DMS114 treated with DMSO at 0.1 percent for 48 hours (cell line): ENCODE measurements around the gene ROS1.

Source experiments
- DNase-seq: peaks from one replicate; lab custom pipeline; 2025; ENCODE audit not compliant: unreplicated experiment; lab: John Stamatoyannopoulos, UW

ROS1 gene

DNA sequence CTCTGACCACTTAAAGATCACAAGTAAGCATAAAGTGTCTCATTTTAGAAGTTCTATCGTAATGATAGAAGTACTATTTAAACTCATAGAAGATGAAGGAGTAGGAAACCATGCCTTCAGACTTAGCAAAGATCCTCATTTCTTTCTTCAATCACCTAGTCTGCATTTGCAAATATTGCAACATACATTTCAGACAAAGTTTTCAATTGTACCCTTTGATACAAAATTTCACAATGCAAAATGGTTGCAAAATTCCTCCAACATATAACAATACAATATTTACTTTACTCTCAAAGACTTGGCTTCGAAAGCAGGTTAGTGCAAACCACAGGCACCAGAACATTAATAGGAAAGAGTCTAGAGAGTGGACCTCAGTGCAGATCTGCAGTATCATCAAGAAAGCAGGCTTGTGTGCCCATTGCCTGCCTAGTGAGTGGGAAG, 16.1 kb upstream of the ROS1 start:
- DNase-seq: no peak

DNA sequence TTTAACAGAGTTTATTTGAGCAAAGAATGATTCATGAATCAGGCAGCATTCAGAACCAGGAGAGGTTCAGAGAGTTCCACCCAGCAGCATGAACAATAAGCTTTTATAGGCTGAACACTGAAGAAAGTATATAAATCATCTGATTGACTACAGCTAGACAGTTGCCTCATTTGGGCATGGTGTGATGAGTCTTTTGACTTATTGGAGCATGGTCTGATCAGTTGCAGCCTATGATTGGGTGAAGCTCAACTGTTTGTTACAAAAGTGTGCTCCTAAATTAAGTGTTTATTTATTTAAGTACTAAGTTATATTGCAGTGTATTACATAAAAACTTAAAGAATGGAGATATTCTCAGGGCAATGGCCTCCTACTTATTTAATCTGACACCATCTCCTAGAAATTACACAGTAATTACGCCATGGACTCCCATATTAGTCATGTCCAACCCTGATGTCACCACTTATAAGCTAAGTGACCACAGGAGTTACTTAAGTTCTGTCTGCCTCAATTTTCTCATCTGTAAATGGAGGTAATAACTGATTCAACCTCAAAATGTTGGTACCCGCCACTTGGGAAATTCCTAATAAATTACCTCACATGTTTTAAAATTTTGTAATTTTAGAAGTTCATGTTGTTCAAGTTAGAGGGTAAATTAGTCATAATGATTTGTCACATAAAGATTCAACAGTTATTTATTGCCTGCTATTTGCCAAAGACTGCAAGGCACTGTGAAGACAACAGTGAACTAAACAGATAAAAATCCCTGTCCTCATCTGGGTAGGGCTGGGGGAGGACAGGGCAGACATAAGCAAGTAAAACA, 15.2 kb upstream of the ROS1 start:
- DNase-seq: no peak

DNA sequence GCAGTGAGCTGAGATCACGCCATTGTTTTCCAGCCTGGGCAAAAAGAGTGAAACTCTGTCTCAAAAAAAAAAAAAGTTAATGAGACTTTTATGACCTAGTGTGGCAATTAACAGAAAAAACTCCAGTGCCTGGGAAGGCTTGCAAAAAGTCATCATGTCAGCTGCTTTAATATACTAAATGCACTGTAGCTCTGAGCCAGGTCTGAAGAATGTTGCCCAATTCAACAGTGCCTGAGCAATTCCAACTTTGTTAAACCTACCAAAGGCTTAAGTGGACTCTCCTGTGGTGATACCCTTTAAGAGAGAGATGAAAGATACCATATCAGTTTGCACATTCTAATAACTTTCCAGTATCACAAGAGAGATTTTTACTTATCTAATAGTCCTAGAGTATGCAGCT, 6.5 kb upstream of the ROS1 start:
- no peak for DNase-seq

DNA sequence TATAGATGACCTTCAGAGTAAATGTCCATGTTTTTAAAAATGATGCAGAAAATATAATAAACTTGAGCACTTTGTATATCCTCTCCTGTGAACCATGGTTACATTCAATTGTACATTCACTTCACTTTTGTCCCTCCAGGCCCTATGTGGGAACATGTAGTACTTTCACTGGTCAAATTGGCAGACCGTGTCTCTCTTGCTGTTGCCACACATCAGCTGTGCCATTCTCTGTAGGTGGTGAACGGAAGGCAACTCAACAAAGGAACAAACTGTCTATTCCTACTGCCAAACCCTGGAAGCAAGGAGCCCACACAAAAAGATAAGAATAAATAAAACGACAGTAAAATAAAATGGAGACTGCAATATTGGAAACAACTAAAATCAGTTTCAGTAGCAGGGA, 2.0 kb downstream of the ROS1 start:
- DNase-seq: no peak

DNA sequence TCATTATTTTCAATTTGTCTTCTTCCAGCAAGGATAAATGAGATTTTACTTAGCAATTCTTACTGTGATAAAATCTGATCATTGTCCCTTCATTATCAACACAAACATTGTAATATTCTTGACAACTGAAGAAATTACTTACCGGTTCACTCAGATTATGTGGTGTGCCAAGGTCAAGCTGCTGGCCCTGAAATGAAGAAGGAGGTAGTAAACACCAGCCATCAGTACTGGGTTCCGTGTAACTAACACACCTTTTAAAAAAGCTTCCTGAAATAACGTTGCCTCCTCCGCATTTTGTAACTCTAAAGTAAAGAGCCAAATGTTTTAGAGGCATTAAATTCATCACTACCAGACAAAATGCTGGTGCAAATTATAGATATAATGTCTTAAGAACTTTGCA, 7.4 kb downstream of the ROS1 start:
- no peak for DNase-seq

DNA sequence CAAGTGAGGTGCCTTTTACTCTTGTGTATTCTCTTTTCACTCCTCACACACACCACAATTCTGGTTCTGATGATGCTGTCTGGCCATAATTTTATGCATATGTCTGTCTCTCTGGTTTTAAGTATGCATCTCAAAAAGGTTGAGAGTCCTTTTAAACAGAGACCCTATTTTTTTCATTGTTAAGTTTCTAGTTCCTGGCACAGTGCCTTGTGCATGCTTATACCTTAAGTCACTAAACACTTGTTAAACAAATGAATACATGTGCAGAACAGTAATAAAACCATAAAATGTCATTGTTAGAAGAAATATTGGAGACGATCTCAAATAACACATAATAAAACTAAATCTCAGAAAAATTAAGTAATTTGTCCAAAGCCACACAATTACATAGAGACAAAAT, 7.9 kb downstream of the ROS1 start:
- DNase-seq: no peak

DNA sequence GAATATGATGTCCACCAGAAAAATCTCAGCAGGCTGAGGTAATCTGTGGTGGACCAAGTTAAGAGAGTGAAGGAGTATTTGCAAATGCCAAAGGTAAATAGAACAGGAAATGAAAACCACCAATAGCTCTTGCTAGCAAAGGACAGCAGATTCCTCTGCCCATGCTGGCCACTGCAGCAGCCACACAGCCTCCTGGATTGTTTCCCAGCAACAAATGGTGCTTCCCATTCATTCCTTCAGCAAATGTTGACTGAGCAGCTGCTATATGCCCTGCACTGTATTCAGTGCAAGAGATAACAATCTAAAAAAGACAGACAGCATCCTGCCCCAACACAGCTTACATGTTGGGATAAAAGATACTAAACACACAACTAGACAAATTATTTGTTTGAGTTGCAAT, 11.0 kb downstream of the ROS1 start:
- DNase-seq: no peak

DNA sequence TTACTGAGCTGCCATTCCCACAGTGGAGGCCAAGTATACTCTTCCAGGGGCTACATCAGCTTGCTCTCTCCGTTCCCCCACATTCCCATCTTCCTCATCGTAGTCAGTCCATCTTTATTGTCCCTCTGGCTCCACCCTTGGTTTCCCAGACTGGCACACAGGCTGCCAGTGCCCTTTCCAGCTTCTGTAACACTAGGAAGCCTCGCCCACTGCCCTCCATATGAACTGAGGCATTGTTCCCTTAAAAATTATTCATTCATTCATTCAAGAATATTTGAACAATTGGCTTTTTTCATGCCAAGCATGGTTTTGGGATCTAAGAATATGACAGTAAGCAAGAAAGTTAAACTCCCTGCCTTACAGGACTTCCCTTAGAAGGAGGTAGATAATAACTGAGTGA, 14.3 kb downstream of the ROS1 start:
- DNase-seq: no peak

DNA sequence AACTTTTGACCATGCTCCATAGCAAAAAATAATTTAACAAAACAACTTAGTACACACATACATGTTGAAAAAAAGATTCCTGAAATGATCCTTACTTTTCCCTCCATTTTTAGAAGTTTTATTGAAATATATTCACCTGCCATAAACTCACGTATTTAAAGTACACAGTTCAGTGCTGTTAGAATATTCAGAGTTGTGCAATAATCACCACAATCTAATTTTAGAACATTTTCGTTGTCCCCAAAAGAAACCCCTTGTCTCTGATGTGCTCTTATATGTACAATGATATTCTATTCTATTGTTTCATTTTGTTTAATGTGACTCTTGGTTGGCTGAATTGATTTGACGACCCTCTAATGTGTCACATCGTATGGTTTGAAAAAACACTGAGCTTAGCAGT, 15.9 kb downstream of the ROS1 start:
- no peak for DNase-seq

DNA sequence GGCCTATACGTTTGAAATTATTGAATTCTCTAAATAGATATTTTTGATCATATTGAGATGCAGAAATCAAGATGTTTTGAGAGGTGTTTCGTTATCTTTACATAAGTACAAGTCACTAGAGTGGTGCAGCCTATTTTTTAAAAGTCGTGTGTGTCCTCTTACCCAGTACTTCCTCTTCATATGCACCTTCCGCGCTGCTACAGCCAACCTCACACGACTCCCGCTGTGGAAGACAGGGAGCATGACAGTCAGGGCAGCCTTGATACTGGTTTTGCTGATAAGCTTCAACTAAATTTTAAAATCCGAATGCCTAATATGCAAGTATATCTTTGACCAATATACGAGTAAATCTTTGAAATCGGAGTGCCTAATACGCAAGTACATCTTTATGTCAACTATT, 16.3 kb downstream of the ROS1 start:
- no peak for DNase-seq

DNA sequence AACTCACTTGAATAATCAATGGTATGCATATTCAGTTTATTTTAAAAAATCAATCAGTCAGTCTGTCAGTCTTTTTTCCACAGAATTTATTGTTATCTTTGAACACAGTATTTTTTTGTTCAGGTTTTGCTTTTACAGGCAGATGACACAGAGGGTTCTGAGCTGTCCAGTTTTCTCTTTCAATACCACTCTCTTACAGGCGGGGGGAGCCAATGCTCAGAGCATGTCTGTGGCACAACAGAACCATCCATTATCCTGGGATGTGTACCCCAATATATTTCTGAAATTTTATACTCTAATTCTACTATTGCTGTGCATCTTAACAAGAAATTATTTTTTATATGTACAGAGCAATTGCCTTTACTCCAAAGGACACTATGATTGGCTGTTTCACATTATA, 21.2 kb downstream of the ROS1 start:
- DNase-seq: no peak

DNA sequence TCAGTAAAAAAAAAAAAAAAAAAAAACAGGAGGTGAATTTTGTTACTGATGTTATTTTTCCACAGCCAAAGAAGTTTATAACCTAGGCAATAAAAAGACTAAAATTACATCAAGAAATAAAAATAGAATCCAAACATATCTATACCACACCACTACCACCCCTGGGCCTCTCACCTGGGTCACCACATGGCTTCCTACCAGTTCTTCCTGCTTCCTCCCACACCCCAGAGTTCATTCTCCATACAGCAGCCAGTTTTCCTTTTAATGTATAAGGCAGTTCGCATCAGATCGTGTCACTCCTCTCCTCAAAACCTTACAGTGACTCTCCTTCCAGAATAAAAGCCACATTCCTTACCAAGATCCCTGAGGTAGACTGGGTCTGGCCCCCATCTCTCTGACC, 23.9 kb downstream of the ROS1 start:
- no peak for DNase-seq

DNA sequence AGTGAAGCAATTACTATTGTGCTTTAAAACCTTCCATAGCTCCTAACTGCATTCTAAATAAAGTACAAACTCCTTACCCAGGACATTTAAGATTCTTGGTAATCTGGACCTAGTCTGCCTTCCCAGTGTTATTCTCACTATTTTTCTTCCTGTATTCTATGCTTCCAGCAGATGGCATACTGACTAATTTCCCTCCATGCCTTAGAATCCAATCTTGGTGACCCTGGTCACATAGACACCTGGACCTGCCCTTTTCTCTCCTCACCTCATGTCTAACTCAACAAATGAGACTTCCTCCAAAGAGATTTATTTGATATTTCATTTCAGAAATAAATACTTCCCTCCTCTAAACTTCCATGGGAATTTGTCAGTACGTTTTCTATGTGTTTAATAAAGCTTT, 25.8 kb downstream of the ROS1 start:
- DNase-seq: peak; percentile 4

DNA sequence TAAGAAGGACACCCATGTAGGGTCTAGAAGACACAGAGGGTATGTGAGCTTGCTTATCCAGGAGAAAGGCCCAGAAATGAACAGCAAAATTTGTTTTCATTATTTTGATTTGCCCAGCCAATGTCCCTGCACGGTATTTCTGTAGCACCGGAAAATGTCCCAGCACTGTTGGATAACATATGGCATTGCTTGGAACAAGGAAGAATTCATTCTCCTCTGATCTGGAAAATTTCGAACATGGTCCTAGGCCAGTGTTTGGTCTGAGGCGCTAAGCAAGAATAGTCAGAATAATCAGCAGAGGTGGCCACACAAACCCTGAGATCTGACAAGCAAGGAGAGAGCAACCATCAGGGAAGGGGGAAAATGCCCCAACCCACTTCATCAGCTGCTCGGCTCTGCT, 26.6 kb downstream of the ROS1 start:
- no peak for DNase-seq

DNA sequence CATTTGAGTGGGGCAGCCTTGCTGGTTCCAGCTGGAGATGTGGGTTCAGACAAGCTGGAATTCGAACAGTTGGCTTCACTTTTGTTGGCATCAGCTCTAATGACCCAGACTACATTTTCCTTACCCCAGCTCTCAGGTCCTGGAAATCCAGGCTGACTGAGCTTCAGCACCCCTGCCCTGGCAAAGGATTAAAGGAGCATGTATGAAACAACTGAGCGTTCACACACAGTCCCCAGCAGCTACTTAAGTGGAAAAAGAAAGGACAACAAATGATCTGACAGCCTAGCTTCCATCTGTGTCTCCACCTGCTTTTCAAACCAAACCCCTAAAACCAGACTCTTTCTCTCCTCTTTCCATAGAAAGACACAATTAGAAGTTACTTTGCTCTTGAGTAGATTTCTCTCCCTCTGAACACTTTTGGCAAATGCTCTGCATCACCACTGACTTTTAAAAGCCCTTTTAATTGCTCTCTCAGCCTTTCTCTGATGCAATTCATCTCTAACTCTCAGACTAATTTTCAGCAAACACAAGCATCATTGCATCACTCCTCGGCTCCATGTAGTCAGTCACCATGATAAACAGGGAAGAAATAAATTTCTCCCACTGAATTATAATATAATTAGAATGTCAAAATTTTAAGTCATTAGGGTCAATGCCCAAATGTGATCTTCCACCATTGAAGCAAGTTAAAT, 28.1 kb downstream of the ROS1 start:
- DNase-seq: no peak

DNA sequence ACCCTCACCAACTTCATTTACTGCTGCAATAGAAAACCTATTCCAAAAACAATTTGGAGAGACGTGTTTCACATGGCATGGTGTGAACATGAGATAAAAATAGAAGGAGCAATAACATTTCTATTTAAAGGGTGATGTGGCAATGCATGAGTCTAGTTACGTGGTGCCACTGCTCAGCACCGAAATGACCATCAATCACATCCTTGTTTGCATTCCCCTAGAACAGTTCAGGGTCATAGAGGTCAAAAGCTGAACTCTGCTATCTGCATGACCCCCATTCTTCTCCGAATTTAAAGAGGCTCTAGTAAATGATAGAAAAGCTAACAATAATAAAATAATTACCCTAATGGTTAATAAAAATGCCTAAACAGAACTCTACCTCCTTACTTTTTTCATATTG, 29.5 kb downstream of the ROS1 start:
- DNase-seq: no peak

DNA sequence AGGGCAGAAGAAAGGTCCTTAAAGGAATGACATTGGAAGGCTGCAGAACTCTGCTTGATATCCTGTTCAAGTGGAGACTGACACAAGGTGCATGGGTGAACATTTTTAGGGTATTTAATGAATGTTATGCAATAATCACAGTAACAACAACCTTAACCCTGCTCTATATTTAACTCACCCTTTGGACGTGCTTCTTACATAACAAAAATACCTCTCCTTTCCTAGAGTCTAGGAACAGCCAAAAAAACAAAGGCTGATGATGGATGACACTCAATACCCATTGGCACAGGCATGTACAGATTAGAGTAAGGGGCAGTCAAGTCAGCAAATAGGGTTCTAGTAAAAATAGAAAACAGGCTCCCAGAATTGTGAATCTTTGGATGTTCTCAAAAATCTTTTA, 30.6 kb downstream of the ROS1 start:
- DNase-seq: no peak

DNA sequence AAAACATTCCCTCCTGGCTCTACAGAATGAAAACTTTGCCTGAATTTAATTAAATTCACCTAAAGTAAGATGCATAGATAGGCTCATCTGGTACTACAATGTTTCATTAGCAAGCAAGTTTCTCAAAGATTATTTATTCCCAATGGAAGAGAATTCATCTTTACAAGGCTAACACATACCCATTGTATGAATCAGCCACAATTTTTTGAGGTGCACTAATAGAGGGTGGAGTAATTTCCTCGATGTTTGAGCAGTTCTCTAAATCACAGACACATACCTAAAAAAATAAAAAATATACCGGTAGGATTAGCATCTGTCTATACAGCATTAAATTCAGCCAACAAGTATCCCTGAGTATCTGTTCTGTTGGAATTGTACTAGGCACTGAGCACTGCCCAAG, 32.7 kb downstream of the ROS1 start:
- DNase-seq: no peak

DNA sequence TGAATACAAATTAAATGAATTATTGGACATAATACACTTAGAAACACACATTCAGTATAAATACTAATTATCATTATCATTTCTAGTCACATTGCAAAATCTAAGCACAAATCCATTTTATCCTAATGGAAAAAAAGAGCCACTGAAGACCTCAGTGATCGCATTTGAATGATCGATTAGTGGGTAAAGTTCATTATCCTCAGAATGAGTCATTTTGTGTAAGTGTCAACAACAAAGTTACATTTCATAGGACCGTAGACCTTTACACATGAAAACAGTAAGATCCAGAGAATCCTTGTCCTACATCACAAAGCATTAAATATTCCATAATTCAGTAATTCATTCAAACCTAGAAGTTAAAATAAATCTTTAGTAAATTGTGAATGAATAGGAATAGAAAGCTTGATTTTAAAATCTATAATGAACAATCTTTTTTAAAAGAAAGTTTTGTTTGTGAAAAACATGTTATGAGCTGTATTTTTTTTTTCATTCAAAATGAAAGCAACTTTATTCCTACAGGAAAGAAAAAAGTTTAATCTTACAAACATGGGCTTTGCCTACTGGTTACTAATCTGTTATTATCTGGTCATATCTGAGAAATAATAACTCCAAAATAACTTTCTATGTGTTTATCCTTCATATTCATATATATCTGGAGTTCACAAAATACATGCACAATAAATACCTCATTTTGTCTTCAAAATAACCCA, 33.7 kb downstream of the ROS1 start:
- no peak for DNase-seq

DNA sequence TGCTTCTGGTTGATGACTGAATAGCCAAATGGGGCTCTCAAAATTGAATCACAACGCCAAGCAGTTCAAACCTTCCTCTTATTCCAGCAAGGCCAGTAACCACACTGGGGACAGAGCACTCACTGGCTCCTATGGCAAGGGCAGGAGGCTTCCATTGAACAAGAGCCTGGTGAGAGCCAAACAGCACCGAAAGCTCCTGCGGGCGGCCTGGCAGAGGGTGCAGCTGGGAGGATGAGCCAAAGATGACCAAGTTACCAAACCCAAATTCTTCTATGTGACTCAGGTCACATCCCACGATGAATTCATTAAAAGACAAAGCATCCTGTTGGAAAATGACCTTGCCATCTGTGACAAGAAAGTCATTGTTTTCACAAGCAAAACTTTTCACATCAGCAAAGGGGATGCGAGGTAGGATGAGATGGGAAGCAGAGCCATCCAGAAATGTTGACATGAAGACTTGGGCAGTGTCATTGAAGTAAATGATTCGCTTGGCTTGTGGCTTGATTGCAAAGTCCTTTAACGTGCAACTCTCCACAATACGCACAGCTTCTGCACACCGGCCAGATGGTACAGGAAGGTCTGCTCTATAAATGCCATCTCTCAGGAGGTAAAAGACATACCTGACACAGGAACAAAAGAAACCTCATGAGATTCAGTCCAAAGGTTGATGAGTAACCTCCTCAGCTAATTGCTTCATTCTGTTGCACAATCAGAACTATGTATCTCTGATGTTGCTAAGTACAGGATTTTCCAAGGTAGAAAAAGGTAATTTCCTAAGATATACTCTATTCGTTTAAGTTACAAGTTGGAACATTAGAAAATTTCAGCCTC, 36.3 kb downstream of the ROS1 start:
- DNase-seq: no peak

DNA sequence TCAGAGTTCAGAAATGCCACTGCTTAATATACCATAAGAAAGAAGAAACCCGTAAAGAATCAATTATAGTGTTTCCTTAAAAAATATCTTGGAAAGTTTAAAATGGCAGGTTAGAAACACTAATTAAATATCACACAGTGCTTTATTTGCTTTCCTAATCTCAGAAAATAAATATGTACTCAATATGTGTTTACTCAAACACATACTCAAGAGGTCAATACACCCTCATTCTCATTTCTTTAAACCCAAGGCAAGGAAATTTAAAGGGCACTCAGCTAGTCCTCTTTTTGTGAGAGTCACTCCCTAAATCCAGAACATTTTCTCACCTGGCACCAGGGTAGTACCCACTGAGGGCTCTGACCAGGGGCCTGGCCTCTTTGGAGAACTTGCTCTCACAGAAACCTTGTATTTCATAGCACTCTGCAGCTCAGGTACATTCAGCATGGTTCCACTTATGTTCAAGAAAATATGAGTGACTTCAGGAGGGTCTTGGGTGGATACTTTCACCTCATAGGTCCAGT, 38.2 kb downstream of the ROS1 start:
- DNase-seq: no peak
